H1 (cell line): Measurements from ENCODE around the gene SOX13. TPM values are rescaled to one million over a fixed set of nuclear protein-coding genes. Genes with fewer than 3 reads are reported as not detected.
A peak's percentile ranks its signal among the peaks of the same experiment; 100 is the strongest.

Experiments
- CBX8 ChIP-seq: fragments of 300-800, 300-1000 bp; sonication (generic); IDR thresholded peaks from 2 replicates; pipeline ENCODE4 v1.7.1; 2016; ENCODE audit warnings: low read depth, low read length, borderline replicate concordance
- CHD1 ChIP-seq: IDR thresholded peaks from 2 replicates; pipeline ENCODE4 v1.6.1; 2012; ENCODE audit warnings: low read depth, low read length, improper control_type of control experiment
- RAD21 ChIP-seq, 2 experiments: IDR thresholded peaks in 1 of 2; conservative IDR thresholded peaks in 1 of 2; 2 replicates each; pipeline ENCODE4 v1.6.1; 2011; ENCODE audit warnings: low read depth in 2 of 2, low read length in 2 of 2, improper control_type of control experiment in 1 of 2, inconsistent platforms in 1 of 2, mild to moderate bottlenecking in 1 of 2, moderate library complexity in 1 of 2
- polyA plus RNA-seq, 7 experiments: library from polyadenylated mRNA; depleted of rRNA in 3 of 7; stranded (reverse) in 5 of 7; unstranded in 2 of 7; fragments of >200 nt in 5 of 7; fragments of 200-250 nt in 2 of 7; gene quantifications; 1 replicate in 5 of 7; 2 replicates in 1 of 7; 4 replicates in 1 of 7; pipeline versions ENCODE4 v1.2.1 to v1.2.3, GENCODE V29; 2011 to 2013; ENCODE audit warnings: missing spikeins in 2 of 7, mixed read lengths in 2 of 7
- total RNA-seq: library from RNA; stranded (reverse); fragmentation: NEBNext Ultra II Directional; extraction: Animal tissue kit (Norgen Biotek cat#: 25700); gene quantifications from 2 replicates; pipeline ENCODE4 v1.2.1, GENCODE V29; 2021
- TF ChIP-seq, protein P1 (sequence below), 3 experiments: IDR thresholded peaks; 1 replicate in 2 of 3; 2 replicates in 1 of 3; pipeline versions ENCODE4 v1.5.1 to v1.6.1; 2011; ENCODE audit warnings: low read length in 3 of 3, mild to moderate bottlenecking in 3 of 3, inconsistent platforms in 2 of 3, low read depth in 1 of 3, moderate library complexity in 1 of 3; ENCODE audit not compliant: insufficient read depth in 1 of 3; ENCODE audit errors: control extremely low read depth in 1 of 3

Gene SOX13
- total and polyA plus RNA-seq, 2 of the 8 experiments (the other 6 are each of a cell fraction or from before 2014, with no cell fraction given), result 113 to 173 TPM

DNA sequence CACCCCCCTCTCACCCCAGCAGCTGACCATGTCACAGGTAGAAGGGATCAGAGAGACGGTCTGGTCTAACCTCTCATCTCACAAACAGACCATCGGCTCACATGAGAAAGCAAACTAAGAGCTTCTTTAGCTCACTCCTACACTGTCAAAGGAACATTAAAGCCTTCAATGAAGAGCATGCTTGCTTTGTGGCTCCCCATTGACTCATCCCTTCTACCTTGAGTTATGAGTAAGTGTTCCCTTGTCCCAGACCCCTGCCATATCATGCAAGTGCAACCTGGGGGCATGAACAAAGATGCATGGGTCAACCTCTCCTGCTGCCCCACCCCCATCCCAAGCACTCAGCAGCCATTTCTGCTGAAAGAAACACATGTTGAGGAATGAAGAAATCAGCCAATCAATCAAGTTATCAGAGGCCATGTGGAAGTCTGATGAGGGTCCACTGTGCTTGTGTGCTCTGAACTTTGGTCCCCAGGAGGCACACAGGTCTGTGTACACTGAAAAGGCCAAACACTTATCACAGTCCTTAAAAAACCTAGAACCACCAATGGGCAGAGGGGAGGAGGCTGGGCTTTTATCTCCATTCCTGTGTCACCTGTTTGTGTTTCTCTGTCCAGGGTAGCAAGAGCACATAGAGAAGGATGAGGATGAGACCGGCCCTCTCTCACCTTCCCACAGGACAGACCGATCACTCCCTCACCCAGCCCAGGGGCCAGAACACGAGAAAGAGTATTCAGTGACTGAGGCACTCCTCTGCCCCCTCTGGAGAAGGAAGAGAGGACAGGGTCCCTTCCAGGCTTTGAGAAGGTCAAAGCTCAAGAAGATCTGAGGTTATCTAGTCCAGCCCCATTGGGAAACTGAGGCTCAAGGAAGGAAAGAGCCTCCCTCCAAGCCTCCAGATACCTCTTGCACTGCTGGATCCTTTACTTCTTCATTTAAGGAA is 69.4 kb downstream of the SOX13 start (continued):
- TF ChIP-seq, protein P1, sequence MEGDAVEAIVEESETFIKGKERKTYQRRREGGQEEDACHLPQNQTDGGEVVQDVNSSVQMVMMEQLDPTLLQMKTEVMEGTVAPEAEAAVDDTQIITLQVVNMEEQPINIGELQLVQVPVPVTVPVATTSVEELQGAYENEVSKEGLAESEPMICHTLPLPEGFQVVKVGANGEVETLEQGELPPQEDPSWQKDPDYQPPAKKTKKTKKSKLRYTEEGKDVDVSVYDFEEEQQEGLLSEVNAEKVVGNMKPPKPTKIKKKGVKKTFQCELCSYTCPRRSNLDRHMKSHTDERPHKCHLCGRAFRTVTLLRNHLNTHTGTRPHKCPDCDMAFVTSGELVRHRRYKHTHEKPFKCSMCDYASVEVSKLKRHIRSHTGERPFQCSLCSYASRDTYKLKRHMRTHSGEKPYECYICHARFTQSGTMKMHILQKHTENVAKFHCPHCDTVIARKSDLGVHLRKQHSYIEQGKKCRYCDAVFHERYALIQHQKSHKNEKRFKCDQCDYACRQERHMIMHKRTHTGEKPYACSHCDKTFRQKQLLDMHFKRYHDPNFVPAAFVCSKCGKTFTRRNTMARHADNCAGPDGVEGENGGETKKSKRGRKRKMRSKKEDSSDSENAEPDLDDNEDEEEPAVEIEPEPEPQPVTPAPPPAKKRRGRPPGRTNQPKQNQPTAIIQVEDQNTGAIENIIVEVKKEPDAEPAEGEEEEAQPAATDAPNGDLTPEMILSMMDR (IDR thresholded peaks at IDR 0.05; ENCODE audit: control extremely low read depth in 1 of 3, insufficient read depth in 1 of 3, low read depth in 1 of 3, low read length in 3 of 3), result peak in 2 of 3 experiments; percentile 10 to 21; a peak in 3 of 4 replicates
- TF ChIP-seq CBX8, result no peak
- peak in 1 of 2 experiments; percentile 30; a peak in 1 of 4 replicates for TF ChIP-seq RAD21 (IDR thresholded peaks at IDR 0.05 in 1 of 2, conservative IDR thresholded peaks at IDR 0.05 in 1 of 2; ENCODE audit: low read depth in 2 of 2, low read length in 2 of 2)
- no peak for TF ChIP-seq CHD1
